Measurements from ENCODE around the gene RTN4R. TPM values are rescaled to one million over a fixed set of nuclear protein-coding genes. Genes with fewer than 3 reads are reported as not detected.

The RTN4R gene
- total and polyA plus RNA-seq, 2 of the 8 experiments (the other 6 are each of a cell fraction or from before 2014, with no cell fraction given): 21.8 to 41.3 TPM

DNA sequence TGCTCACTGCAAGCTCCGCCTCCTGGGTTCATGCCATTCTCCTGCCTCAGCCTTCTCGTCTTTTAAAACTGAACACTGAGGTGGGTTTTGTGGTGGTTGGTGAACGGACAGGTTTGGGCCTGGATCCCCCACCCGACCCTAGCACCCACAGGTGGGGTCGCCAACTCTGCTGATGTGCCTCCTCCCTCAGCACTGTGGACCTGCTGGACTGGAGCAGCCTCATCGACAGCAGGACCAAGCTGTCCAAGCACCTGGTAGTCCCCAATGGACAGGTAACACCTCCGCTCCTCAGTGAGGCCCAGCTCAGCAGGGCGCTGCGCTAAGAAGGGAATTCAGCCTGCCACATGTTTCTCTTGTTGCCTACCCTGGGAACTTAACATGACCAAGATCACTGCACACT lies 36.5 kb upstream of the RTN4R start:
- Histone ChIP-seq H2BK120ac (replicated peaks; ENCODE audit: low read depth, low read length) (no peak overlapping the region), H3K79me1 (ENCODE audit: low read depth, low read length) (no peaks in the 10 kb centered on the region)
- no peak for FAIRE-seq

More for the DNA sequence above, 36.5 kb upstream of the RTN4R start:
- H4K8ac ChIP-seq (ENCODE audit: extremely low read depth, insufficient read depth, low read length): no peak overlapping the region
- no peak overlapping the region for H3K4me3 ChIP-seq (ENCODE audit: extremely low read depth in 1 of 4, insufficient read depth in 2 of 4, low read depth in 3 of 4, low read length in 4 of 4)
- H3K23me2 ChIP-seq (ENCODE audit: low read depth, low read length): peaks cover 2% of the 10 kb centered on the region; the same call in 1 of the 2 replicates
- H3K56ac ChIP-seq (replicated peaks; ENCODE audit: insufficient read length, low read depth, low read length): no peak overlapping the region
- H4K20me1 ChIP-seq (replicated peaks in 1 of 2; ENCODE audit: control insufficient read depth in 1 of 2, insufficient read depth in 2 of 2, low read length in 2 of 2): peaks cover 0 to 2% of the 10 kb centered on the region in 2 experiments
- H2BK15ac ChIP-seq (ENCODE audit: low read length): no peak overlapping the region
- no peaks in the 10 kb centered on the region for H3K9me3 ChIP-seq (ENCODE audit: insufficient read depth in 2 of 2, low read depth in 1 of 2, low read length in 1 of 2)
- TF ChIP-seq, protein P1, sequence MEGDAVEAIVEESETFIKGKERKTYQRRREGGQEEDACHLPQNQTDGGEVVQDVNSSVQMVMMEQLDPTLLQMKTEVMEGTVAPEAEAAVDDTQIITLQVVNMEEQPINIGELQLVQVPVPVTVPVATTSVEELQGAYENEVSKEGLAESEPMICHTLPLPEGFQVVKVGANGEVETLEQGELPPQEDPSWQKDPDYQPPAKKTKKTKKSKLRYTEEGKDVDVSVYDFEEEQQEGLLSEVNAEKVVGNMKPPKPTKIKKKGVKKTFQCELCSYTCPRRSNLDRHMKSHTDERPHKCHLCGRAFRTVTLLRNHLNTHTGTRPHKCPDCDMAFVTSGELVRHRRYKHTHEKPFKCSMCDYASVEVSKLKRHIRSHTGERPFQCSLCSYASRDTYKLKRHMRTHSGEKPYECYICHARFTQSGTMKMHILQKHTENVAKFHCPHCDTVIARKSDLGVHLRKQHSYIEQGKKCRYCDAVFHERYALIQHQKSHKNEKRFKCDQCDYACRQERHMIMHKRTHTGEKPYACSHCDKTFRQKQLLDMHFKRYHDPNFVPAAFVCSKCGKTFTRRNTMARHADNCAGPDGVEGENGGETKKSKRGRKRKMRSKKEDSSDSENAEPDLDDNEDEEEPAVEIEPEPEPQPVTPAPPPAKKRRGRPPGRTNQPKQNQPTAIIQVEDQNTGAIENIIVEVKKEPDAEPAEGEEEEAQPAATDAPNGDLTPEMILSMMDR (IDR thresholded peaks at IDR 0.05; ENCODE audit: control extremely low read depth in 1 of 3, insufficient read depth in 1 of 3, low read depth in 1 of 3, low read length in 3 of 3): no peak
- no peak for TF ChIP-seq SIRT6 (IDR thresholded peaks at IDR 0.05; ENCODE audit: low read length)
- TF ChIP-seq SP1 (IDR thresholded peaks at IDR 0.05; ENCODE audit: low read depth, low read length): no peak
- TF ChIP-seq YY1 (IDR thresholded peaks at IDR 0.05; ENCODE audit: low read depth, low read length): no peak
- no peak for TF ChIP-seq CBX8 (IDR thresholded peaks at IDR 0.05; ENCODE audit: borderline replicate concordance, low read depth, low read length)
- no peak for TF ChIP-seq ASH2L (IDR thresholded peaks at IDR 0.05; ENCODE audit: low read length)
- TF ChIP-seq SIX5 (IDR thresholded peaks at IDR 0.05; ENCODE audit: low read depth, low read length): no peak
- TF ChIP-seq GTF2F1 (IDR thresholded peaks at IDR 0.05; ENCODE audit: borderline replicate concordance, low read depth, low read length): no peak
- H3K27ac ChIP-seq (ENCODE audit: low read depth, low read length): no peak overlapping the region
- no peak overlapping the region for H4K5ac ChIP-seq (ENCODE audit: insufficient read length, low read depth, low read length)
- no peak overlapping the region for H3K14ac ChIP-seq (ENCODE audit: insufficient read length)
- H3K4ac ChIP-seq (replicated peaks; ENCODE audit: insufficient read length, low read depth, low read length): no peak overlapping the region
- no peak overlapping the region for H2BK5ac ChIP-seq (ENCODE audit: low read depth, low read length)
- H3K9ac ChIP-seq (replicated peaks in 1 of 4; ENCODE audit: extremely low read depth in 1 of 4, low read depth in 3 of 4, low read length in 3 of 4): no peak overlapping the region
- H2AFZ ChIP-seq (ENCODE audit: low read length): no peak overlapping the region
- H3K18ac ChIP-seq (ENCODE audit: extremely low read depth, low read length): no peak overlapping the region
- H4K91ac ChIP-seq (replicated peaks; ENCODE audit: insufficient read length, low read length): no peak overlapping the region
- peaks cover 12 to 23% (median 18%) of the 10 kb centered on the region in 4 experiments; a peak in 6 of 7 replicates for H3K27me3 ChIP-seq (replicated peaks in 1 of 4; ENCODE audit: control insufficient read depth in 3 of 4, extremely low read depth in 1 of 4, insufficient read depth in 3 of 4, low read length in 3 of 4)
- H2BK20ac ChIP-seq (ENCODE audit: low read length): no peak overlapping the region
- ChIA-PET CTCF (ENCODE audit: partially characterized antibody) (interaction anchor here (1.0 to 1.6 kb wide), 3 partner anchors 12 to 346 kb away, joined by 4 read pairs; partner anchors contain the start of gene DGCR6L), POLR2A (ENCODE audit: partially characterized antibody) (interaction anchor here (1.8 kb wide), 1 partner anchor 12 kb away, joined by 4 read pairs; no protein-coding TSS in a partner anchor)
- H3K79me2 ChIP-seq (ENCODE audit: control insufficient read depth in 1 of 2, insufficient read depth in 2 of 2, low read length in 2 of 2): no peaks in the 10 kb centered on the region
- no peak overlapping the region for H3K23ac ChIP-seq (ENCODE audit: insufficient read length)
- no peak overlapping the region for H3K4me2 ChIP-seq (ENCODE audit: insufficient read depth in 1 of 2, low read depth in 2 of 2, low read length in 2 of 2)
- H2AK5ac ChIP-seq (ENCODE audit: low read depth, low read length): no peak overlapping the region
- DNase-seq (ENCODE audit: low read depth in 1 of 2, low spot score in 2 of 2): no peak
- H2BK12ac ChIP-seq (ENCODE audit: low read depth, low read length): no peak overlapping the region
- 80% methylated on average over 9 of the region's 9 CpGs; no CpG with 5 or more reads in 1 of the 2 experiments for WGBS, 2 experiments (ENCODE audit: extremely low coverage in 1 of 2, insufficient coverage in 1 of 2, insufficient read length in 1 of 2, insufficient replicate concordance in 2 of 2, low coverage in 1 of 2, low lambda C conversion rate in 2 of 2, missing lambda C conversion rate in 1 of 2)
- no peaks in the 10 kb centered on the region for H3K36me3 ChIP-seq (ENCODE audit: control insufficient read depth in 2 of 4, insufficient read depth in 4 of 4, low read length in 3 of 4)
- H3K4me1 ChIP-seq (replicated peaks in 1 of 4; ENCODE audit: control insufficient read depth in 3 of 4, insufficient read depth in 4 of 4, low read length in 3 of 4): no peaks in the 10 kb centered on the region

Measured in H1 (cell line).